Stimulated activated naive CD8-positive, alpha-beta T cell treated with anti-CD3 and anti-CD28 coated beads, Interleukin-15, Interleukin-2, amounts not matched to agents 100 ng/mL and 50 ng/mL, for 24 hours (primary cell): Measurements from ENCODE around the gene ROCK1.

Experiments
- H3K27ac Mint-ChIP-seq: one replicate; pipeline ENCODE4 v1.8.0; 2021; ENCODE audit warnings: mild to moderate bottlenecking, mixed read lengths
- H3K27me3 Mint-ChIP-seq: one replicate; pipeline ENCODE4 v1.8.0; 2021; ENCODE audit warnings: mixed read lengths
- H3K36me3 Mint-ChIP-seq: one replicate; pipeline ENCODE4 v1.8.0; 2021; ENCODE audit warnings: low read depth, mixed read lengths
- H3K4me1 Mint-ChIP-seq: one replicate; pipeline ENCODE4 v1.8.0; 2021; ENCODE audit warnings: low read depth, mixed read lengths
- H3K4me3 Mint-ChIP-seq: one replicate; pipeline ENCODE4 v1.8.0; 2021; ENCODE audit warnings: mild to moderate bottlenecking, mixed read lengths
- H3K9me3 Mint-ChIP-seq: one replicate; pipeline ENCODE4 v1.8.0; 2021; ENCODE audit warnings: mixed read lengths

The ROCK1 gene

DNA sequence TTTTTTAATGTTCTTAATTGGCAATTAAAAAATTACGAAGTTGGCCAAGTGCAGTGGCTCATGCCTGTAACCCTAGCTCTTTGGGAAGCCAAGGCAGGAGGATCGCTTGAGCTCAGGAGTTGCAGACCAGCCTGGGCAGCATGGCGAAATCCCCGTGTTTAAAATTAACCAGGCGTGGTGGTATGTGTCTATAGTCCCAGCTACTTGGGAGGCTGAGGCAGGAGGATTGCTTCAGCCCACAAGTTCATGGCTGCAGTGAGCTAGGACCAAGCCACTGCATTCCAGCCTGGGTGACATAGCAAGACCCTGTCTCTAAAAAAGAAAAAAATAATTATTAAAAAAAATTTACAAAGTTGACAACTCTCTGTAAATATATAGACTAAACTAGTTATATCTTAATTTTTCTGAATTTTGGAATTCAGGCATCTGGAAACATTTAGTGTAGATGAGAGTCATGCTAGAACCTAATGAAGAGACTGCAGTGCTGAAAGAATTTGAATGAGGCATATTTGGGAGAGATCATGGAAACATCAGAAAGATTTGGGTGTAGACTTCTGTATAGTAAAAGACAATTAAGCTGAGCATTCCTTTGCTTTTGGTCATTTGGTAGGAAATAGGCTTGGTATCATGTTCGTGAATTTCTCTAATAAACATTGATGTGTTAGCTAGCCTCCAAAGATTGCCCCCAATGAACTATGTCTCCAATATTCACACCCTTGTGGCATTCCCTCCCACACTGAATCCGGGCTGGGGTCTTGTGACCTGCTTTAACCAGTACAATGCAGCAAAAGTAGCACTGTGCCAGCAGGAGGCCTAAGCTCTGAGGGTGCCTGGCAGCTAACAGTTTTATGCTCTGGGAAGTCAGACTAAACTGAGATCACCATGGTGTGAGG, 4.2 kb upstream of the ROCK1 start:
- no peaks in the 10 kb centered on the region for H3K27me3 Mint-ChIP-seq
- no peak overlapping the region for H3K27ac Mint-ChIP-seq

DNA sequence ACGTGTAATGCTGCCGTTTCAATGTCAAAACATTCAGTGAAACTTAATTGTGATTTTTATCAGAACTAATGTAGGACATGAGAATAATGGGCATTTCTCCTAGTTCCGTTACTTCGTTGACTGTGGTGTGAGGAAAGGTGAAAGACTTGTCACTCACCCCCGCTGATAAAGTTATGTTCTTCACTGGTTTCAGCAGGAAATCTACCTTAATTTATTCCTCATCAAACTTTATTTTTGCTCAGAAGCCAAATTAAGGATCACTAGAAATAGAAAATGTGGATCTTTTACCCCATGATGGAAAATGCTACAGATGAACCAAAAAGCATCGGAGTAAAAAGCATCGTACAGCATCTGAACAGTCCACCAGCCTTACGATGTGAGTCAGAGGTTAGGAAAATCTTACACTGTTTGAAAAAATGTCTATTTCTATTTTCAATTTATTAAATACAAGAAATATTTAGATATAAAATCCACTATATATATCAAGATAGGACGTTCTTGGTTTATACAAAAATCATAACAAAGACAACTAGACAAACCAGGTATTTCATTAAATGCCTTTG, 1.0 kb upstream of the ROCK1 start:
- Mint-ChIP-seq H3K4me3 (no peak overlapping the region), H3K9me3 (no peaks in the 10 kb centered on the region), H3K4me1 (peaks cover under 1% of the 10 kb centered on the region), H3K27ac (no peak overlapping the region), H3K27me3 (no peaks in the 10 kb centered on the region), H3K36me3 (peaks cover 4% of the 10 kb centered on the region)

More for the DNA sequence above, 4.2 kb upstream of the ROCK1 start:
- H3K4me1 Mint-ChIP-seq, result peaks cover 7% of the 10 kb centered on the region
- H3K36me3 Mint-ChIP-seq, result no peaks in the 10 kb centered on the region
- H3K9me3 Mint-ChIP-seq, result no peaks in the 10 kb centered on the region
- no peak overlapping the region for H3K4me3 Mint-ChIP-seq

DNA sequence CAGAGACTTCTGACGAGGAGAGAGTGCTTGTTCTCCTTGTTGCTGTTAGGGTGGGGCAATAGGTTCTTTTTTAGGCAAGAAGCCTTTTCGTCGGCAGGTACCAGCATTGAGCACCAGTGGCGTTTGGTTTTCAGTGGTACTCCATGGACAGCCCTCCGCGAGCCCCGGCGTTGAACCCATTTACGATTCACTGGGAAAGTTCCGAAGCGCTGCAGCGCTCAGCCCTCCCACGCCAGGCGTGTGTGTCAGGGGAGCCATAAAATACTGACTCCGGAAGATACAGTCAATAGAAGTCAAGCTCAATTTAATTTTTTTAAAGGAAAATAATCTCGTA, 494 bp upstream of the ROCK1 start:
- Mint-ChIP-seq H3K4me1 (no peaks in the 10 kb centered on the region), H3K27me3 (no peaks in the 10 kb centered on the region), H3K9me3 (no peaks in the 10 kb centered on the region), H3K27ac (peak overlapping the region; percentile 78), H3K4me3 (no peak overlapping the region), H3K36me3 (peaks cover 9% of the 10 kb centered on the region)

DNA sequence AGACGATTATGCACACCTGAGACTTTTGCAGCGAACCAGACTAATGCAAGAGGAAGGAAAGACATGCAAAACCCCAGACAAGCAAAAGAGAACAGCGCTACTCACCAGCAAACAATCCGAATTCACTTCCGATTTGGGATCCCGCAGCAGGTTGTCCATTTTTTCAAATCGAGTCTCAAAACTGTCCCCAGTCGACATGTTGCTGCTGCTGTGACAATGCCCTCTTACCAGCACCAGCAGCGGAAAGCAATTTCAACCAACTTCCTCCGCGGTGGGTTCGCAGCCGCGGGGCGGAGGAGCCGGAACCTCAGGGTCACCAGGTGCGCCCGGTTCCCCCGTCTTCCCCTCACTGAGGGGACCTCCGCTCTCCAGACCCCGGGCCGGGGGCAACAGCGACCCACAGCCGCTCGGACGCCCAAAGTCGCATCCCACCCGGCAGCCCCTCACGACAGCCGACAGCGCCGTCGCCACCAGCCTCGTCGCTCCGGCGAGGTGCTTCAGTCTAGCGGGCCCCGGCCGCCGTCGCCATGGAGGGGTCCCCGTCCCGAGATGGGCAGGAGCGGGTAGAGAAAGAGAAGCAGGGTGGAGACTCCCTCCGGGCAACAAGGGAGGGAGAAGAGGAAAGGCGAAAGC, 784 bp downstream of the ROCK1 start:
- peaks cover 11% of the 10 kb centered on the region for H3K36me3 Mint-ChIP-seq
- no peaks in the 10 kb centered on the region for H3K4me1 Mint-ChIP-seq
- no peaks in the 10 kb centered on the region for H3K27me3 Mint-ChIP-seq
- peak overlapping the region; percentile 96 for H3K27ac Mint-ChIP-seq
- H3K4me3 Mint-ChIP-seq, result no peak overlapping the region
- H3K9me3 Mint-ChIP-seq, result no peaks in the 10 kb centered on the region

DNA sequence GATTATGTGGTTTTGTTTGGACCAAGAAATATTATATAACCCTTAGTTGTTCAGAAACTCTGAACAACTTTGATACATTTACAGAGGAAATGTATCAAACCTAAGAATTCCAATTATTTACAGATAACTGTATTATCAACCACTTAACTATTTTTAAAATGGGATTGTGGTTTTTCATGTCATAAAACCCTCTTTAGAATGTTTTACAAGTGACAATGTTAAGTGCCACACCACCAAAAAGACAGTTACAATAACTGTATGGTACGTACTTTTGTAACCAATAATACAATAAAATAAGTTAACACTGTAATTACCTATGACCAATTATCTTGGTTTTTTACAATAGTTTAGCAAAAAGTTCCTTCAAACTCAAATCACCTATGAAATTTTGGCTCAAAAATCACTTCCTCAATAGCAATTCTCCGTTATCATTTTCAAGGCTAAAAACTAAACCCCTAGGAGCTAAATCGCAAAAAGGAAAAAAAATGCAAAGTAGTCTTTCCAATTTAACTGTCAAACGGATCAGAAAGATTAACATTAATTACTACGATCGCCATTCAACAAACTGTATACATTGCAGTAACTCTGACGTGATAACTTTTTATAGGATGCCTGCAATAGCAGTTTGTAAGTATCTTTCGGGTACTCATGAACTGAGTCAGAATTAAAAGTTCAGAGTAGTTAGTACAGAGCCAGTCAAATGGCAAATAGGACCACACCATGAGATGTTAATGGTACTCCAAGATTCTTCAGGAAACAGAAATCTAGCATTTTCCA, 1.5 kb downstream of the ROCK1 start:
- no peaks in the 10 kb centered on the region for H3K9me3 Mint-ChIP-seq
- H3K4me3 Mint-ChIP-seq, result no peak overlapping the region
- H3K27ac Mint-ChIP-seq, result peak overlapping the region; percentile 96
- H3K27me3 Mint-ChIP-seq, result no peaks in the 10 kb centered on the region
- H3K36me3 Mint-ChIP-seq, result peaks cover 11% of the 10 kb centered on the region
- no peaks in the 10 kb centered on the region for H3K4me1 Mint-ChIP-seq

DNA sequence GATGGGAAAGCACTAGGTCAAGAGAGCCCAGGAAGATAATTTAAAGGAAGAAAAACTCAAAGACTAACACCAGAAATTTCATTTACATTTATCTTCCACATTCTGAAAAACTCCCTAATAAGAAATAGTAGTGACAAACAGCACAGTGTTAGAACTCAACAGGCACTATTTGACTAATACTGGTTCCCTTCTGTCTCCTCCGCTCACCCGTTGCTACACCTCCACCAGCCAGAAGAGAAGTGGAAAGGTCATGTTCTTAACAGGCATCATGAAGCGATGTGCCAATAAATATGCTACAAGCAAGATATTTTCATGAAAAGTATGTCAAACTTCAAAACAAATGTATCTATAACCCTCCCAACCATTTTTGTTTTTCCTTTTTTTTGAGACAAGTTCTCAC, 5.7 kb downstream of the ROCK1 start:
- H3K4me1 Mint-ChIP-seq, result peaks cover 29% of the 10 kb centered on the region
- H3K4me3 Mint-ChIP-seq, result peak overlapping the region; percentile 2
- H3K36me3 Mint-ChIP-seq, result peaks cover 24% of the 10 kb centered on the region
- H3K27ac Mint-ChIP-seq, result no peak overlapping the region
- H3K27me3 Mint-ChIP-seq, result no peaks in the 10 kb centered on the region
- no peaks in the 10 kb centered on the region for H3K9me3 Mint-ChIP-seq

DNA sequence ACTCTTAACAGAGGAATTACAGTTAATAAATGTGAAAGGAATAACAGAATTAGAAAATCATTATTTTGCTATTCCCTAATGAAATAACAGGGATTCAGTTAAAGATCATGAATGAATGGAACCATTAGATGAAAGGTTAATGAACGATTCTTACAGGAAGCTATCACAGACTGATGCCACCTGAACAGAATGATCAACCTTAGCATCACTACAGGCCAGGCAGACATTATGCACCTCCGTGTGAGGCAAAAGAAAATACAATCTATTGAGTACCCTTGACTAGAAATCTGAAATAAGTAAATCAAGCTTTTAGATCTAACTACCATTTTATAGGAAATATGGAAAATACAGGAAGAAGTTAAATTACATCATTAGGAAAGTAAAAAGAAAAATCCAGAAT, 10.4 kb downstream of the ROCK1 start:
- H3K27ac Mint-ChIP-seq, result no peak overlapping the region
- H3K4me1 Mint-ChIP-seq, result peaks cover 76% of the 10 kb centered on the region
- no peaks in the 10 kb centered on the region for H3K27me3 Mint-ChIP-seq
- H3K4me3 Mint-ChIP-seq, result no peak overlapping the region
- H3K36me3 Mint-ChIP-seq, result peaks cover 13% of the 10 kb centered on the region
- H3K9me3 Mint-ChIP-seq, result no peaks in the 10 kb centered on the region

DNA sequence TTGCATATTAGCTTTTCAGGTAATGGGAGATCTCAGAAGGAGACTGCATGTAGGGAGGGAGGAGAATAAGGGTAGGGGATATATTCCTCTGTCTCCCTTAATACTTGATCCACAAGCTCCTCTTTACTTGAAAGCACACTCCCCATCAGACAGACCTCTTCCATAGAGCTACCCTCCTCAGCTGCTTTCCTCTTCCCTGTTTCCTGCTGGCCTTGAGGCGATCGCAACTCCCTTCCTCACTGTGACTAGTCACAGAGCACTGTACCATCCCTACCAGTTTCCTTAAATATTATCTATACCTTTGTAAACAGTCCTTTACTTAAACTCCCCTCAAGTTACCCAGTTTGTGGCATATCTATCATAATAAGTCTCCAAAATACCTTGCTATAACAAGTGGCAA, 10.9 kb downstream of the ROCK1 start:
- H3K27me3 Mint-ChIP-seq, result no peaks in the 10 kb centered on the region
- no peak overlapping the region for H3K27ac Mint-ChIP-seq
- no peak overlapping the region for H3K4me3 Mint-ChIP-seq
- H3K36me3 Mint-ChIP-seq, result peaks cover 13% of the 10 kb centered on the region
- no peaks in the 10 kb centered on the region for H3K9me3 Mint-ChIP-seq
- peaks cover 76% of the 10 kb centered on the region for H3K4me1 Mint-ChIP-seq

DNA sequence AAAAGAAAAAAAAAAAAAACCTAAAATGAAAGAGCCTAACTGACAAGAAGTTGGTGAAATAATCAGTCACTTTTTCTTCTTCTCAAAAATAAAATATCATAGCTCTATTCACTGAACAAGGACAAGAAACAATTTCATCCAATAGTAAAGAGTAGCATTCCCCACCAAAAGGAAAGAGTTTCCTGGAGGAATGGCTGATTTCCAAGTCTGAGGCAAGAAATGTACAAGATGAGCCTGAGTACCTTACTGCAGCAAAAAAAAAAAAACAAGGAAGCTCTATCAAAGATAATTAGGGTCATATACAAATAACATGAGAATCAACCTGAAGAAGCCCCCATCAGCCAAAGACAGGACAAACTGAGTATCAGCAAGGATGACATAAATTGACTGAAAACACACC, 11.5 kb downstream of the ROCK1 start:
- H3K36me3 Mint-ChIP-seq, result peaks cover 18% of the 10 kb centered on the region
- peaks cover 5% of the 10 kb centered on the region for H3K9me3 Mint-ChIP-seq
- no peak overlapping the region for H3K4me3 Mint-ChIP-seq
- H3K27me3 Mint-ChIP-seq, result no peaks in the 10 kb centered on the region
- H3K4me1 Mint-ChIP-seq, result peaks cover 81% of the 10 kb centered on the region
- H3K27ac Mint-ChIP-seq, result no peak overlapping the region

DNA sequence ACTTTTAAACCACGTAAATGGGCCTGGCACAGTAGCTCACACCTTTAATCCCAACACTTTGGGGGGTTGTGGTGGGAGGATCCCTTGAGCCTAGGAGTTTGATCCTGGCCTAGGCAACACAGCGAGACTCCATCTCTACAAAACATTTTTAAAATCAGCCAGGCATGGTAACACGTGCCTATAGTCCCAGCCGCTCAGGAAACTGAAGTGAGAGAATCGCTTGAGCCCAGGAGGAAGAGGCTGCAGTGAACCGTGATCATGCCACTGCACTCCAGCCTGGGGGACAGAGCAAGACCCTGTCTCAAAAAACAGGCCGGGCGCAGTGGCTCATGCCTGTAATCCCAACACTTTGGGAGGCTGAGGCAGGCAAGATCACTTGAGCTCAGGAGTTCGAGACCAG, 12.2 kb downstream of the ROCK1 start:
- Mint-ChIP-seq H3K9me3 (peaks cover 6% of the 10 kb centered on the region), H3K36me3 (peaks cover 16% of the 10 kb centered on the region), H3K4me1 (peaks cover 79% of the 10 kb centered on the region), H3K27ac (no peak overlapping the region), H3K4me3 (no peak overlapping the region), H3K27me3 (no peaks in the 10 kb centered on the region)

DNA sequence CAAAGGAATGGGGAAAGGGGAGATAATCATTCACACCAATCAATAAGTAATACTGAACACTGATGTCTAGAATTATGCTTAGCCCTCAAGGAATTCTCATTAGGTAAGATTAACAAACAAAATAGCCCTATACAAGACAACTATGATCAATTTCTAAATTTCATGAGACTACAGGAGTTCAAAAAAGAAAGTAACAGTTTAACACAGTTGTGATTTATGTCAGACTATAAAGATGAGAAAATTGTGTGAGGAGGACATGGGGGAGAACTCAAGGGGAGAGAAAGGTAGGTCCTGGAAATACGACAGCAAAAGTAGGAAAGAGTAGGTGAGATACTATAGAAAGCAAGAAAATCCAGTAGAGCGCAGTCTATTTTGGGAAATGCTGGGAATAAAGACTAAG, 14.9 kb downstream of the ROCK1 start:
- Mint-ChIP-seq H3K9me3 (peaks cover 9% of the 10 kb centered on the region), H3K4me1 (peaks cover 73% of the 10 kb centered on the region), H3K27me3 (no peaks in the 10 kb centered on the region), H3K4me3 (no peak overlapping the region), H3K27ac (no peak overlapping the region), H3K36me3 (peaks cover 23% of the 10 kb centered on the region)

DNA sequence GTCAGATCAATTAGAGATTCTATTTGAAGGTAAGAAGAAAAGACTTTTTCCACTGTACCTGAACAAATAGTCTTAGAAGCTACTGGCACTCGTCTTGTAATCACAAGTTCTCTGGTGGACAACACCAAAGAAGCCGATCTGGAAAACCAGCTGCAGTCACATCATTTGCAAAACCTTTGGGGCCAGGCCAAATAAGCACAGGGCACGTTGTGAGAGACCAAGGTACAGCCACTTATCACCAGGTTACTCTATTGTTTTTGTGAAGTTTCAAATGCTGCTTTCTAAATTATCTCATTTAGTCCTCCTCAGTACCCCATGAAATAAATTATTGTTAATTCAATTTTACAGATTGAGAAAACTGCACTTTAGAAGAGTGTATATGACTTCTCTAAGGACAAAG, 18.5 kb downstream of the ROCK1 start:
- Mint-ChIP-seq H3K36me3 (peaks cover 40% of the 10 kb centered on the region), H3K4me3 (no peak overlapping the region), H3K4me1 (peaks cover 56% of the 10 kb centered on the region), H3K9me3 (peaks cover 12% of the 10 kb centered on the region), H3K27ac (no peak overlapping the region), H3K27me3 (no peaks in the 10 kb centered on the region)

DNA sequence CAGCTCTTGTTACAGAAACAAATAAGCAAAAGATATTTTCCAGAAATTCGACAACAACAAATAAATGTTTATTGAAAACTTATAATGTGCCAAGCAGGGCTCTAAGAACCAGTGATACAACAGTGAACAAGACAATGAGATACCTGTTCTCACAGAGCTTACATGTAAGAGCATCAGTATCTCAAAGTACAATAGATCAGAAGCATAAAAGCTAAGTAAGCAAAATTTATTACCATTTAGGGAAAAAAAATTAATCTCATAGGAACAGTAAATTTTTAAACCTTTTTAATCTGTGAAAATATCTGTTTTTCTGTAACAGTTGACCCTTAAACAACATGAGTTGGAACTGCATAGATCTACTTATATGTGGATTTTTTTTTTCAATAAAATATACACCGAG, 20.9 kb downstream of the ROCK1 start:
- H3K4me3 Mint-ChIP-seq, result no peak overlapping the region
- no peaks in the 10 kb centered on the region for H3K27me3 Mint-ChIP-seq
- peaks cover 55% of the 10 kb centered on the region for H3K4me1 Mint-ChIP-seq
- no peak overlapping the region for H3K27ac Mint-ChIP-seq
- H3K9me3 Mint-ChIP-seq, result peaks cover 15% of the 10 kb centered on the region
- peaks cover 47% of the 10 kb centered on the region for H3K36me3 Mint-ChIP-seq

DNA sequence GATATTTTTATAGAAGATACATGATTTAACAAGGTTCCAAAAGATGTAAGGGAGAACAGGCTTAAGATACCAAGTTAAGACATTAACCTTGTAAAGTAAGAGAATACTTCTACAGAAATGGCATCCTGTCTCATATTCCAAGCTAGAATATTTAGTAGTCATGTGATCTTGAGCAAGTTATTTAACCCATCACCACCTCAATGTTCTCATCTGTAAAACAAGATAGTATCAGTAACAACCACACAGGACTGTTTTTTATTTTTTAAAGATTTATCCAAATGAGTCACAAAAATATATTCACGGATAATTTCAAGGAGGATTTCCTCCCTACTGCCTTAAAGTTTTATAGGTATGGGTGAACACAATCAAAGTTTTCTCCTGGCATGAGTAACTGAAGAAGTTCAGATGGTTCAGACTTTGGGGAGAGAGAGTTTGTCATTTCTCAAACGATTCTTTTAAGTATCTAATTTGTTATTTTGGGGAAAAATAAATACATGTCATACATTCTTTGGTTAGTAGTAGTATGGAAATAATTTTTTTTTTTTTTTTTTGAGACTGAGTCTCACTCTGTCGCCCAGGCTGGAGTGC, 25.9 kb downstream of the ROCK1 start:
- Mint-ChIP-seq H3K9me3 (peaks cover 18% of the 10 kb centered on the region), H3K4me3 (no peak overlapping the region), H3K36me3 (peaks cover 63% of the 10 kb centered on the region), H3K27ac (no peak overlapping the region), H3K4me1 (peaks cover 83% of the 10 kb centered on the region), H3K27me3 (no peaks in the 10 kb centered on the region)
